Liver (tissue), 9 donors: Measurements from ENCODE around the gene RGS12. TPM values are rescaled to one million over a fixed set of nuclear protein-coding genes. Genes with fewer than 3 reads are reported as not detected.

ENCODE experiments used
- DNase-seq: peaks from one replicate; pipeline ENCODE4 v3.0.0-alpha.2; 2017; ENCODE audit warnings: low spot score
- H3K27ac ChIP-seq, 2 donors: one replicate each; pipeline ENCODE4 v1.7.0; 2013; ENCODE audit warnings: inconsistent platforms in 2 of 2, low read length in 2 of 2, control low read depth in 1 of 2, low read depth in 1 of 2, mild to moderate bottlenecking in 1 of 2
- H3K27me3 ChIP-seq, 4 donors: one replicate each; pipeline versions ENCODE4 v1.6.1 to v1.7.0; 2013; ENCODE audit warnings: low read length in 3 of 4, inconsistent platforms in 1 of 4, mild to moderate bottlenecking in 1 of 4, moderate library complexity in 1 of 4; ENCODE audit not compliant: control insufficient read depth in 4 of 4, insufficient read depth in 4 of 4
- H3K36me3 ChIP-seq, 4 donors: one replicate each; pipeline versions ENCODE4 v1.6.1 to v1.7.0; 2013; ENCODE audit warnings: low read length in 3 of 4, mild to moderate bottlenecking in 3 of 4, low read depth in 1 of 4, moderate library complexity in 1 of 4; ENCODE audit not compliant: control insufficient read depth in 4 of 4, insufficient read depth in 3 of 4
- H3K4me1 ChIP-seq, 4 donors: one replicate each; pipeline versions ENCODE4 v1.6.1 to v1.7.0; 2013; ENCODE audit warnings: low read length in 3 of 4, mild to moderate bottlenecking in 3 of 4, moderate library complexity in 1 of 4; ENCODE audit not compliant: control insufficient read depth in 4 of 4, insufficient read depth in 4 of 4
- H3K4me3 ChIP-seq, 3 donors: one replicate each; pipeline versions ENCODE4 v1.6.1 to v1.7.0; 2013; ENCODE audit warnings: low read length in 3 of 3, control low read depth in 1 of 3, low read depth in 1 of 3, mild to moderate bottlenecking in 1 of 3
- H3K9ac ChIP-seq, 2 donors: one replicate each; pipeline ENCODE4 v1.7.0; 2013; ENCODE audit warnings: low read length in 2 of 2, mild to moderate bottlenecking in 2 of 2, moderate library complexity in 2 of 2, control low read depth in 1 of 2, low read depth in 1 of 2
- H3K9me3 ChIP-seq, 4 donors: one replicate each; pipeline versions ENCODE4 v1.6.1 to v1.7.0; 2013; ENCODE audit warnings: low read length in 3 of 4; ENCODE audit not compliant: control insufficient read depth in 4 of 4
- ATF3 ChIP-seq: IDR thresholded peaks from 2 replicates; pipeline ENCODE4 v1.6.1; 2016; ENCODE audit warnings: antibody characterized with exemption
- CTCF ChIP-seq: fragments of 150-350 bp; IDR thresholded peaks from 2 replicates; pipeline ENCODE4 v1.5.1; 2017; ENCODE audit warnings: improper control_type of control experiment, low read depth, low read length; ENCODE audit not compliant: missing input control
- EGR1 ChIP-seq, 2 donors: IDR thresholded peaks; 2 replicates each; pipeline ENCODE4 v1.6.1; 2016 to 2018; ENCODE audit warnings: antibody characterized with exemption in 2 of 2, low read depth in 2 of 2
- FOXA1 ChIP-seq: IDR thresholded peaks from 2 replicates; pipeline ENCODE4 v1.6.1; 2016; ENCODE audit warnings: antibody characterized with exemption
- FOXA2 ChIP-seq: IDR thresholded peaks from 2 replicates; pipeline ENCODE4 v1.6.1; 2016; ENCODE audit warnings: antibody characterized with exemption
- GABPA ChIP-seq, 2 donors: IDR thresholded peaks in 1 of 2; conservative IDR thresholded peaks in 1 of 2; 2 replicates each; pipeline ENCODE4 v1.6.1; 2016; ENCODE audit warnings: antibody characterized with exemption in 2 of 2, mild to moderate bottlenecking in 1 of 2, moderate library complexity in 1 of 2
- HNF4A ChIP-seq, 2 donors: conservative IDR thresholded peaks; 2 replicates each; pipeline ENCODE4 v1.6.1; 2016; ENCODE audit warnings: antibody characterized with exemption in 2 of 2, mild to moderate bottlenecking in 2 of 2
- HNF4G ChIP-seq: IDR thresholded peaks from 2 replicates; pipeline ENCODE4 v1.6.1; 2016; ENCODE audit warnings: antibody characterized with exemption
- JUND ChIP-seq, 2 donors: IDR thresholded peaks; 2 replicates each; pipeline ENCODE4 v1.6.1; 2016; ENCODE audit warnings: antibody characterized with exemption in 2 of 2
- MAX ChIP-seq: IDR thresholded peaks from 2 replicates; pipeline ENCODE4 v1.6.1; 2016; ENCODE audit warnings: antibody characterized with exemption
- NR2F2 ChIP-seq: IDR thresholded peaks from 2 replicates; pipeline ENCODE4 v1.6.1; 2016; ENCODE audit warnings: antibody characterized with exemption
- RAD21 ChIP-seq, 2 donors: IDR thresholded peaks; 2 replicates each; pipeline ENCODE4 v1.6.1; 2016; ENCODE audit warnings: antibody characterized with exemption in 2 of 2, mild to moderate bottlenecking in 2 of 2
- RXRA ChIP-seq, 2 donors: IDR thresholded peaks; 2 replicates each; pipeline ENCODE4 v1.6.1; 2017 to 2018; ENCODE audit warnings: antibody characterized with exemption in 2 of 2, mild to moderate bottlenecking in 1 of 2
- SP1 ChIP-seq: IDR thresholded peaks from 2 replicates; pipeline ENCODE4 v1.6.1; 2018; ENCODE audit warnings: antibody characterized with exemption, mild to moderate bottlenecking
- TAF1 ChIP-seq: conservative IDR thresholded peaks from 2 replicates; pipeline ENCODE4 v1.6.1; 2016; ENCODE audit warnings: antibody characterized with exemption, mild to moderate bottlenecking
- YY1 ChIP-seq: IDR thresholded peaks from 2 replicates; pipeline ENCODE4 v1.6.1; 2016; ENCODE audit warnings: antibody characterized with exemption, mild to moderate bottlenecking
- WGBS: extraction: QIAGEN DNeasy Blood & Tissue Kit; methylation state at CpG from one replicate; pipeline ENCODE4 v1.1.7; 2013; 5-methylcytosine and 5-hydroxymethylcytosine counted together
- polyA plus RNA-seq, 2 donors: library from polyadenylated mRNA; stranded (reverse) in 1 of 2; unstranded in 1 of 2; fragments of 200-250 nt in 1 of 2; fragments of >200 nt in 1 of 2; fragmentation: Nextera tagmentation in 1 of 2; extraction: Ambion mirVana in 1 of 2; gene quantifications; one replicate each; pipeline versions ENCODE4 v1.2.1 to v1.2.3, GENCODE V29; 2013 to 2015
- total RNA-seq, 2 donors: library from RNA; depleted of rRNA; stranded (reverse); fragments of >200 nt; gene quantifications; one replicate each; pipeline ENCODE4 v1.2.3, GENCODE V29; 2014
- TF ChIP-seq, protein P1 (sequence below): IDR thresholded peaks from 2 replicates; pipeline ENCODE4 v1.6.1; 2016; ENCODE audit warnings: antibody characterized with exemption
- TF ChIP-seq, protein P2 (sequence below): IDR thresholded peaks from 2 replicates; pipeline ENCODE4 v1.6.1; 2016; ENCODE audit warnings: antibody characterized with exemption, mild to moderate bottlenecking
- donor health status: healthy.
- donor health status: healthy.
- donor health status: healthy.
- donor health status: healthy.
- donor health status: healthy.

Gene RGS12
- total and polyA plus RNA-seq, 4 donors, result 6.4 to 23.2 (median 11.5) TPM

DNA sequence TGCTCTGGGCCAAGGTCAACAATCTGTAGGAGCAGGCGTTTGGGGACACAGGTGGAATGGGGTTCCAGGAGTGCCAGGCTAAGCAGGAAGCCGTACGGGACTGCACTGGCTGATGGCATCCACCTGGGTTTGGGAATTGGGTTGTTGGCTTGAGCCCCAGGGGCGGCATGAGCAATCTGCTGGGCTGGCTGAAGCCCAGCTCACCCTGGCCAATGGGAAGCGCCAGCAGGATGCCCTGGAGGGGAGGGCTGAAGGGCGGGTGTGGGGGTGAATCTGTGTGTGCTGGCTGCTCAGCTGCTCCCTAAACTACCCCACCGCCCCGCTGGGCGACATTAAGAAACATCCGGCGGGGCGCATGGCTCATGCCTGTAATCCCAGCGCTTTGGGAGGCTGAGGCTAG is 8.9 kb upstream of the RGS12 start:
- 85% methylated on average over 13 of the region's 13 CpGs for WGBS
- TF ChIP-seq EGR1 (IDR thresholded peaks at IDR 0.05; ENCODE audit: low read depth in 2 of 2) (no peak), RXRA (IDR thresholded peaks at IDR 0.05) (no peak), HNF4A (conservative IDR thresholded peaks at IDR 0.05) (no peak), YY1 (no peak), ATF3 (no peak), HNF4G (no peak), JUND (IDR thresholded peaks at IDR 0.05) (no peak), FOXA1 (no peak), GABPA (IDR thresholded peaks at IDR 0.05 in 1 of 2, conservative IDR thresholded peaks at IDR 0.05 in 1 of 2) (no peak), RAD21 (IDR thresholded peaks at IDR 0.05) (no peak), FOXA2 (no peak), CTCF (no peak), TAF1 (no peak), MAX (no peak), SP1 (no peak), NR2F2 (no peak)
- TF ChIP-seq, protein P1, sequence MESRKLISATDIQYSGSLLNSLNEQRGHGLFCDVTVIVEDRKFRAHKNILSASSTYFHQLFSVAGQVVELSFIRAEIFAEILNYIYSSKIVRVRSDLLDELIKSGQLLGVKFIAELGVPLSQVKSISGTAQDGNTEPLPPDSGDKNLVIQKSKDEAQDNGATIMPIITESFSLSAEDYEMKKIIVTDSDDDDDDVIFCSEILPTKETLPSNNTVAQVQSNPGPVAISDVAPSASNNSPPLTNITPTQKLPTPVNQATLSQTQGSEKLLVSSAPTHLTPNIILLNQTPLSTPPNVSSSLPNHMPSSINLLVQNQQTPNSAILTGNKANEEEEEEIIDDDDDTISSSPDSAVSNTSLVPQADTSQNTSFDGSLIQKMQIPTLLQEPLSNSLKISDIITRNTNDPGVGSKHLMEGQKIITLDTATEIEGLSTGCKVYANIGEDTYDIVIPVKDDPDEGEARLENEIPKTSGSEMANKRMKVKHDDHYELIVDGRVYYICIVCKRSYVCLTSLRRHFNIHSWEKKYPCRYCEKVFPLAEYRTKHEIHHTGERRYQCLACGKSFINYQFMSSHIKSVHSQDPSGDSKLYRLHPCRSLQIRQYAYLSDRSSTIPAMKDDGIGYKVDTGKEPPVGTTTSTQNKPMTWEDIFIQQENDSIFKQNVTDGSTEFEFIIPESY, result no peak
- TF ChIP-seq, protein P2, sequence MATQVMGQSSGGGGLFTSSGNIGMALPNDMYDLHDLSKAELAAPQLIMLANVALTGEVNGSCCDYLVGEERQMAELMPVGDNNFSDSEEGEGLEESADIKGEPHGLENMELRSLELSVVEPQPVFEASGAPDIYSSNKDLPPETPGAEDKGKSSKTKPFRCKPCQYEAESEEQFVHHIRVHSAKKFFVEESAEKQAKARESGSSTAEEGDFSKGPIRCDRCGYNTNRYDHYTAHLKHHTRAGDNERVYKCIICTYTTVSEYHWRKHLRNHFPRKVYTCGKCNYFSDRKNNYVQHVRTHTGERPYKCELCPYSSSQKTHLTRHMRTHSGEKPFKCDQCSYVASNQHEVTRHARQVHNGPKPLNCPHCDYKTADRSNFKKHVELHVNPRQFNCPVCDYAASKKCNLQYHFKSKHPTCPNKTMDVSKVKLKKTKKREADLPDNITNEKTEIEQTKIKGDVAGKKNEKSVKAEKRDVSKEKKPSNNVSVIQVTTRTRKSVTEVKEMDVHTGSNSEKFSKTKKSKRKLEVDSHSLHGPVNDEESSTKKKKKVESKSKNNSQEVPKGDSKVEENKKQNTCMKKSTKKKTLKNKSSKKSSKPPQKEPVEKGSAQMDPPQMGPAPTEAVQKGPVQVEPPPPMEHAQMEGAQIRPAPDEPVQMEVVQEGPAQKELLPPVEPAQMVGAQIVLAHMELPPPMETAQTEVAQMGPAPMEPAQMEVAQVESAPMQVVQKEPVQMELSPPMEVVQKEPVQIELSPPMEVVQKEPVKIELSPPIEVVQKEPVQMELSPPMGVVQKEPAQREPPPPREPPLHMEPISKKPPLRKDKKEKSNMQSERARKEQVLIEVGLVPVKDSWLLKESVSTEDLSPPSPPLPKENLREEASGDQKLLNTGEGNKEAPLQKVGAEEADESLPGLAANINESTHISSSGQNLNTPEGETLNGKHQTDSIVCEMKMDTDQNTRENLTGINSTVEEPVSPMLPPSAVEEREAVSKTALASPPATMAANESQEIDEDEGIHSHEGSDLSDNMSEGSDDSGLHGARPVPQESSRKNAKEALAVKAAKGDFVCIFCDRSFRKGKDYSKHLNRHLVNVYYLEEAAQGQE, result no peak
- Histone ChIP-seq H3K36me3 (peaks cover 0 to 2% (median 0%) of the 10 kb centered on the region in 4 donors), H3K9ac (no peak overlapping the region), H3K4me3 (no peak overlapping the region), H3K27me3 (peaks cover 0 to 2% (median 0%) of the 10 kb centered on the region in 4 donors), H3K27ac (no peak overlapping the region), H3K4me1 (no peaks in the 10 kb centered on the region), H3K9me3 (no peaks in the 10 kb centered on the region)
- no peak for DNase-seq
